ENCODE measurements around the gene FYN.

DNA sequence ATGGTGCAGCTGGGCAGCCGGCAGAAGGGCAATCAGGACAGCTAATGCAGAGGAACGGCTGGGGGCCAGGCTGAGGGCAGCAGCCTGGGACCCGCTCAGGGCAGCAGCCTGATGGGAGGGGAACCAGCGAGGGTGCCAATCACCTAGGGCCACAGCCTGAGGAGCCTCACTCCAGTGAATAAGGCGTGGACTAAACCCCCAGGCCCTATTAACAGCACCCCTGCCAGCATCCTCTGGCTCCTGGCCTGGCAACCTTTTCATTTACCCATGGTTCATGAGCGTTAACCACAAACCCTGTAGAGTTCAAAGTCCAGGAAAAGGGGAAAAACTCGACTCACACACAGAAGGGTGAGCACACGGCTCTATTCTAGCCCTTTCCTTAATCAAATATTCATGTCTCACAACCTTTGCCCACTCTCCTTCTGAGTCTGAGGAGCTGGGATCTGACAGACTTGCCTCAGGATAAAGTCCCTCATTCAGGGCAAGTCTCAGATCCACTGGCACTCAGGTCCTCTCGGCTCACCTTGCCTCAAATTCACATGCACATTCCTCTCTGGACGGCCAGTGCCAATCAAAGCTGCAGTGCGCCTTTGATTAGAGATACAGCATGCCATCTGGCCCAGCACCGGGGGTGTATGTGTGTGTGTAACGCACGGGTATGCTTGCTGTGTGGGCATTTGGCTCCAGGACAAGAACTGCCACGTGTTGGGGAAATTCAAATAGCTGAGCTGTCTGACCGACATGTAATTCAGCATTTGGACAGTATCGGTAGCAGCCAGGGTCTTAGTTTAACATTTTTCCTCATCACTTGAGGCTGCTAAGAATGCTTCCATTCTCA, 180.7 kb downstream of the FYN start:
- TF ChIP-seq MAZ (IDR thresholded peaks at IDR 0.05; ENCODE audit: borderline replicate concordance, low read depth, low read length) (no peak), MAFK (IDR thresholded peaks at IDR 0.05; ENCODE audit: low read depth, low read length) (no peak), RFX5 (IDR thresholded peaks at IDR 0.05; ENCODE audit: low read depth, low read length) (no peak), POLR2A (IDR thresholded peaks at IDR 0.05; ENCODE audit: low read depth, low read length) (no peak), BHLHE40 (IDR thresholded peaks at IDR 0.05; ENCODE audit: low read depth, low read length) (no peak), MXI1 (IDR thresholded peaks at IDR 0.05; ENCODE audit: borderline replicate concordance, low read depth, low read length) (no peak), CEBPB (IDR thresholded peaks at IDR 0.05; ENCODE audit: low read depth, low read length) (no peak), CHD1 (IDR thresholded peaks at IDR 0.05; ENCODE audit: low read depth, low read length) (no peak)
- TF ChIP-seq, protein P1, sequence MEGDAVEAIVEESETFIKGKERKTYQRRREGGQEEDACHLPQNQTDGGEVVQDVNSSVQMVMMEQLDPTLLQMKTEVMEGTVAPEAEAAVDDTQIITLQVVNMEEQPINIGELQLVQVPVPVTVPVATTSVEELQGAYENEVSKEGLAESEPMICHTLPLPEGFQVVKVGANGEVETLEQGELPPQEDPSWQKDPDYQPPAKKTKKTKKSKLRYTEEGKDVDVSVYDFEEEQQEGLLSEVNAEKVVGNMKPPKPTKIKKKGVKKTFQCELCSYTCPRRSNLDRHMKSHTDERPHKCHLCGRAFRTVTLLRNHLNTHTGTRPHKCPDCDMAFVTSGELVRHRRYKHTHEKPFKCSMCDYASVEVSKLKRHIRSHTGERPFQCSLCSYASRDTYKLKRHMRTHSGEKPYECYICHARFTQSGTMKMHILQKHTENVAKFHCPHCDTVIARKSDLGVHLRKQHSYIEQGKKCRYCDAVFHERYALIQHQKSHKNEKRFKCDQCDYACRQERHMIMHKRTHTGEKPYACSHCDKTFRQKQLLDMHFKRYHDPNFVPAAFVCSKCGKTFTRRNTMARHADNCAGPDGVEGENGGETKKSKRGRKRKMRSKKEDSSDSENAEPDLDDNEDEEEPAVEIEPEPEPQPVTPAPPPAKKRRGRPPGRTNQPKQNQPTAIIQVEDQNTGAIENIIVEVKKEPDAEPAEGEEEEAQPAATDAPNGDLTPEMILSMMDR (conservative IDR thresholded peaks at IDR 0.05; ENCODE audit: low read depth, low read length) = no peak
- TF ChIP-seq, protein P2, sequence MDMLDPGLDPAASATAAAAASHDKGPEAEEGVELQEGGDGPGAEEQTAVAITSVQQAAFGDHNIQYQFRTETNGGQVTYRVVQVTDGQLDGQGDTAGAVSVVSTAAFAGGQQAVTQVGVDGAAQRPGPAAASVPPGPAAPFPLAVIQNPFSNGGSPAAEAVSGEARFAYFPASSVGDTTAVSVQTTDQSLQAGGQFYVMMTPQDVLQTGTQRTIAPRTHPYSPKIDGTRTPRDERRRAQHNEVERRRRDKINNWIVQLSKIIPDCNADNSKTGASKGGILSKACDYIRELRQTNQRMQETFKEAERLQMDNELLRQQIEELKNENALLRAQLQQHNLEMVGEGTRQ (IDR thresholded peaks at IDR 0.05; ENCODE audit: low read depth, low read length) = no peak

Measured in IMR-90 (cell line).